GM12892 (cell line): Measurements from ENCODE around the gene H1-8.

Source experiments
- POLR2A ChIP-seq: IDR thresholded peaks from 2 replicates; pipeline ENCODE4 v1.6.1; 2011; ENCODE audit warnings: low read depth, low read length, control low read depth
- POLR2AphosphoS5 ChIP-seq: IDR thresholded peaks from 2 replicates; pipeline ENCODE4 v1.6.1; 2011; ENCODE audit warnings: low read depth, low read length, control low read depth

- no peak for TF ChIP-seq POLR2A
- no peak for TF ChIP-seq POLR2AphosphoS5
Observed at GRCh38 chr3:129521611-129522010, 21.4 kb upstream of the H1-8 start.
